GM21515 (cell line): Measurements from ENCODE around the gene RAMP3.
"Not testable (repeated sequence)": the region's sequence is repeated elsewhere in the genome, so short reads cannot be mapped to it uniquely, and the experiment has no call there.

ENCODE experiments used
- ATAC-seq: cut with Tn5 transposase; IDR thresholded peaks from one replicate; pipeline ENCODE4 v1.9.1; 2021; ENCODE audit not compliant: unreplicated experiment

RAMP3 gene

DNA sequence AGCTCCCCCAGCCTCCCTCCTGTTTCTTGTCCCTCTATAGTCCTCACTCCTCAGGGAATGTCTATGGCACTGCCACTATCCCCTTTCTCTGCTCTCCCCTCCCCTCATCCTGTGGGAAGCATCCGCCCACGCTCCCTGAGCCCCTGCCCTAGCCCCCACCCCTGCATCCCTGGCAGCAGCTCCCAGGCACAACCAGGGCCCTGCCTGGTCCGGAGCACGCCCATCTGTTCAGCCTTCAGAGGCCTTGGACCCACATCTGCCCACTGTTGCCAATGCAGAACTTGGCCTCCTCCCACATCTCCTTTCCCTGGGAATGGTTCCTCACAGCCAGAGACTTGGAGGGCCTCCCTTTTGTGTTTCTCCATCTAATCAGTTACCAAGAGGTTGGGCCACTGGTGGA lies 25.7 kb upstream of the RAMP3 start:
- no peak for ATAC-seq

DNA sequence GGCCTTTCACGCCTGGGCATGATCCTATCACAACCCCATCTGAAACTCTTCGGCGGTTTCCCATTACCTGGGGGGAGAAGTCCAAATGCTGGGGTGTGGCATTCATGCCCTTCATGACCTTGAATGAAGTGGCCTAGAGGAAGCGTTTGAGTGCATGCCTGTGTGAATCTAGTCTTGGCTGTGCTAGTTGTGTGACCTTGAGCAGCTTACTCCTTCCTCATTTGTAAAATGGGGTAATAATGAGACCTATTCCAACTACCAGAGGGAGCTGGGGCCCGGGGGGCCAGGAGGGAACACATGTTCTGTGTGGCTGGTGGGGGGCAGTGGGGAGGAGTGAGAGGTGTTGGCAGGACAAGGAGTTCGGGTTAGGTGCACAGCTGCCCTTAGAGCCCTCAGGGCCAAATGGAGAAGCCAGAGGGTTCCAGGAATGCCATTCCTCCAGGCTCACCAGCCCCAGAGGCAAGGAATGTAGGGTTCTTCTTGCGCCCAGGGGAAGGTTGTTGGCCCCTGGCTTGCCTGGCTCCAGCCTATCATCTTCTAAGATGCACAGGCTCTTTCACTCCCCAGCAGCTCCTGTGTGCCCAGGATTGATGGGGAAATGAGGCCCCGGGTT lies 24.8 kb upstream of the RAMP3 start:
- no peak for ATAC-seq

DNA sequence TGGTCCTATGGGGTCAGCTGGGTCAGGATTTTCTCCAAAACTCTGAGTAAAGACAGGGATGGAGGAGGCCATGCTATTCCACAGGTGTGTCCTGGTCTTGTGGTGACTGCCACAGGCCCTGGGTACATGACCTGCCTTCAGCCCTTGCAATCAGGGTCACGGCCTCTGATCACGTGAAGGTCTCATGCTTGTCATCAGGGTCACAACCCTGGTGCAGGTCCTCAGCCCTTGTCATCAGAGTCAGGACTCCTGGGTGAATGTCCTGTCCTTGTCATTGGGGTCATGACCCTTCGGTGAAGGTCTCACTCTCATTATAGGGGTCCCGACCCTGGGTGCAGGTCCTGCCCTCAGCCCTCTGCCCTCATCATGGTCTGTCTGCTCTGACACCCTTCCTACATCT lies 24.2 kb upstream of the RAMP3 start:
- ATAC-seq, result no peak

DNA sequence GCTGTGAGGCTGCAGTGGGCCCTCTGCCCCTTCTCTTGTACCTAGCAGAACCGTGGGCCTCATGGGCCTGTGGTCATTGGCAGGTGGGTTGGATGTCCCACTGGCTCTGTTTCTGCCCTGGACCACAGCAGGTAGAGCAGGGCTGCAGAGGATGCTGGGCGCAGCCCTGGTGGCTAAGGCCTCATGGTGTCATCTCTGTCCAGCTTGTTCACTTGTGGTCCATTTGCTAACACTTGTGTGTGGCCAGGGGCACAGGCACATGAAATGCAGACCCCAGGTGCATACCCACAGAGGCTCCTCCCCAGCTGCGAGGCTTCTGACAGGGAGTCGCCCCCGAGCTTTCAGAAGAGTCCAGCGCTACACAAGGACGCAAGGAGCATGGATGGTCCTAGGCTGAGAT lies 23.7 kb upstream of the RAMP3 start:
- ATAC-seq, result no peak

DNA sequence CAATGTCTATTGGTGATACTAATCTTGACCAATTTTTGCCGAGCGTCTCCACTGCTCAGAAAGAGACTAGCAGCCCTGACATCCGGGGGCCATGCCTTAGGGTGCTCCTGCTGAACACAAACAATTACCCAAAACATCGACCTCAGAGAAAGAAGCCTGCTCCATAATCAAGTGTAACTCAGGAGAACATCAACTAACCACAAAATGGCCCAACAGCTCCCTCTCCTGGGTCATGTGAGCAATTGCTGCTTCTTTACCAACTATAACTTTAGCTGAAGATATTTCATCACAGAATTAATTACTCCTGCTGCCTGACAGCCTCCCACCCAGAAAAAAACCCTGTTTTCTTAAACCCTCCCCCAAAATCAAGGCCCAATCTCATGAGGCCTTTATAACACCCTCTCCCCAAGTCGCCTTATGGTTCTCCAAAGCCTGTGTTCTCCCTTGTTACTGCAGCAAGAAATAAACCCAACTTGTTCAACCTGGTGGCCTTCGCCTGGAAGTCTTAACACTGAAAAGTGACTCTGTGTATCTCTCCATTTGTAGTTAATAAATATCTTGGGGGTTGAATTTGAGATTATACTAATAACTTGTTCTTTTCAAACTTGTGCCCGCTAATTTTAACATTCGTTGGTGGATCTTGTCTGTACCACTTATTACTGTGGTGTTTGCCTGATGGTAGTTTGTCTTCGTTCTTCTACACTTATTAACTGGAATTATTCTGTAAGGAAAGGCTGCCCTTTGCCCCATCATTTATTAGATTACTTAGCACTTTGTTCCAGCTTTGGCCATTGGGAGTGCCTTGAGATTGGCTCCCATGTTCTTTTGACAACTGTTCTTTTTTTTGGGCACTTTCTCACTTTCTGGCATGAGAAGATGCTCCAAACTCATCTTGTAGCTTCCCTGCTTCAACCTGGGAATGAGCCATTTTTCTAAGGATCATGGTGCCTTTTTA lies 21.2 kb upstream of the RAMP3 start:
- no peak for ATAC-seq

DNA sequence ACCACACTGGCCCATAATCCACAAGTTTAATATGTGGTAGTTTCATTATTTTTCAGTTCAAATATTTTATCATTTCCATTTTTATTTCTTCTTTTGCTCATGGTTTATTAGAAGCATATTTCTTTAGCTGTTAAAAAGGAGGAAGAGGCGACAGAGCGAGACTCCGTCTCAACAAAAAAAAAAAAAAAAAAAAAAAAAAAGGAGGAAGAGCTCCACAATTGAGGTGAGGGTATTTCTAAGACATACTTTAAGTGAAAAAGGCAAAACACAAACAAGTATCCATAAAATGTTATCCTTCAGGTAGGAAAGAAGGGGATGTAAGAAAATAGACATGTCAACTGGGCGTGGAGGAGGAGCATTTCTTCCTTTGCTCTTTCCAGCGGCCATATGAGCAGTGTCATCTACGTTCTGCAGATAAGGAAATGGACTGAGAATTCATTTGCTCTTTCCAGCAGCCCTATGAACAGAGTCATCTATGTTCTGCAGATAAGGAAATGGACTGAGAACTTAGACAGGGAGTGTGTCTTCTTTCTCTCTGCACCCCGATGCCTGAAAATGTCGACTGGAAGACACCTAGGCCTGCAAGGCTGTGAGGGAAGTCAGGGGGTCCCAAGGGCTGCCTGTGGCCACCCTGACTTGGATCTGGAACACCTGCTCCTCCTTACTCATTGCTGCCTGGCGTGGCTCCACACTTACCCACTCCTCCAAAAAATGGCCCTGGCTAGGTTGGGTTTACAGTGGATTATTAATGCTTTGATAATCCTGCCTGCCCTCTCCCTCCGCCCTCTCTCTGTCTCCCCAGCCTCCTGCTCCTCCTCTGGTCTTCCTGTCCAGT lies 18.9 kb upstream of the RAMP3 start:
- ATAC-seq, result no peak

DNA sequence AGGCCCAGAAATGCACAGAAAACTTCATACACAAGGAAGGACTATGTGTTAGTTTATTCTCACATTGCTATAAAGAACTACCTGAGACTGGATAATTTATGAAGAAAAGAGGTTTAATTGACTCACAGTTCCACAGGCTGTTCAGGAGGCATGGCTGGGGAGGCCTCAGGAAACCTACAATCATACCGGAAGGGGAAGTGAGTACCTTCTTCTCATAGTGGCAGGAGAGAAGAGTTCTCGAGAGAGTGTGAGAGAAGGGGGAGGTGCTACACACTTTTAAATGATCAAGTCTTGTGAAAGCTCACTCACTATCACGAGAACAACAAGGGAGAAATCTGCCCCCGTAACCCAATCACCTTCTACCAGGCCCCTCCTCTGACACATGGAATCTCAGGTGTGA lies 16.8 kb upstream of the RAMP3 start:
- ATAC-seq, result no peak

DNA sequence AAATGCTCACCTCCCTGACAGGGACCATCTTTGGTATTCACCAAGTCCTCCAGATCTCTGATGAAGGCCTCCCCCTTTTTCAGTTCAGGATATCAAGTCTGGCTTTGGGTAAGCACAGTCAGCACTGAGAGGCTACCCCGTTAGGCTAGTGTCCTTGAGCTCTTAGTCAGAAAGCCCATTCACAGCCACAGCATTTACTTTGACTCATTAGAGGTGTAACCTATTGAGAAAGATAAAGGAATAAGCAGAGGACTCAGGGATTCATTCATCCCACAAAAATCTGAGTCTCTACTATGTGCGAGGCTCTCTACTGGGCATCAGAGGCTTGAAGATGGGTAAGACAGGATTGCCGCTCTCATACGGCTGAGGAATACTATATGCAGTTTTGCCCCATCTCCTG lies 14.0 kb upstream of the RAMP3 start:
- no peak for ATAC-seq

DNA sequence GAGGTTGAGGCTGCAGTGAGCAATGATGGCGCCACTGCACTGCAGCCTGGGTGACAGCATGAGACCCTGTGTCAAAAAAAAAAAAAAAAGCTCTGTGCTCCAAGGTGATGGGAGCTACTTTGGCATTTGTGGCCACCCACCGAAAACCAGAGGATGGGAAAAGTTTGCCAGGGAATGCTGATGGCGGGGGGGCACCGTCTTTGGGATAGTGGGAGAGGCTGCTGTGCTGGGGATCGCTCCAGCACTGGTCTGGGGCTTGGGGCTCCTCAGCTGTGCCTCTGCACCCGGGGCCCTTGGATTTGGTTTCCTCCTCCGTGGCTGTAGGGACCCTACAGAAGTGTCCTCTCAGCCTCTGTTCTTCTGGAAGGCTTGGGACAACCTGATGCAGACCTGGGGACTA lies 11.7 kb upstream of the RAMP3 start:
- no peak for ATAC-seq

DNA sequence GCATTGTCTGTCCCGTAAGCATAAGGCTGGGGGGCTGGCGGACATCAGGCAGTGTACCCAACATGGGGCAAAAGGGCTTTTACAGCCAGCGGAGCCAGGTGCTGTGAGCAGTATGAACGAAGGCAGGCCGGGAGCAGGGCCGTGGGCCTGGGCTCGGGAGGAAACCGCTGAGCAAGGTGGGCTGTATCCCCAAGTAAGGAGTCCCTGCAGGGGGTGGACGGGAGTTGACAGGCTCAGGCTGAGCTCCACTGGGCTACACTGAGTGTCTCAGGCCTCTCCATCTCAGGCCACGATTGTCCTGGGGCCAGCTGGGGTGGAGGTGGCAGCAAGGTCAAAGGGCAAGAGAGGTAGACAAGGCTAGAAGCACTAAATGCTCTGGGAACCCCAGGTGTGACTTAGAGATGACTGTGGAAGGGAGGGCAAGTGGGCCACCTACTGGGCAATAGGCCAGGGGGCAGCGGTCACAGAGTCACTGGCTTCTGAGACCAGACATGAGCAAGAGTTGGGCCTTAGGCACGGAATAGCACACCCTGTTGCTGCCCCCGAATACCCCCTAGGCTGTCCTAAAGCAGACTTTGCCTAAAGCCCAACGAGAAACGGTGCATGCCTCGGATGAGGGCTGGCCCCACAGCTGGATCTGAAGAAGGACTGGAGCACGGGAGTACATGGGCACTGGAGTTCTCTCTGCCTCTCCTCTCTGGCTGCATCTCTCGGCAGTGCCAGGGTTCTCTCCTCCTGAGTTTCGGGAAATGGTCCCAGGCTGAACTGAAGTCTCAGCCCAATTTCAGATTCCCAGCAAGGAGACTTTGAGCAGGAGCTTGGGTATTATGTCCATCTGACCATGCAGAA lies 10.8 kb upstream of the RAMP3 start:
- no peak for ATAC-seq

DNA sequence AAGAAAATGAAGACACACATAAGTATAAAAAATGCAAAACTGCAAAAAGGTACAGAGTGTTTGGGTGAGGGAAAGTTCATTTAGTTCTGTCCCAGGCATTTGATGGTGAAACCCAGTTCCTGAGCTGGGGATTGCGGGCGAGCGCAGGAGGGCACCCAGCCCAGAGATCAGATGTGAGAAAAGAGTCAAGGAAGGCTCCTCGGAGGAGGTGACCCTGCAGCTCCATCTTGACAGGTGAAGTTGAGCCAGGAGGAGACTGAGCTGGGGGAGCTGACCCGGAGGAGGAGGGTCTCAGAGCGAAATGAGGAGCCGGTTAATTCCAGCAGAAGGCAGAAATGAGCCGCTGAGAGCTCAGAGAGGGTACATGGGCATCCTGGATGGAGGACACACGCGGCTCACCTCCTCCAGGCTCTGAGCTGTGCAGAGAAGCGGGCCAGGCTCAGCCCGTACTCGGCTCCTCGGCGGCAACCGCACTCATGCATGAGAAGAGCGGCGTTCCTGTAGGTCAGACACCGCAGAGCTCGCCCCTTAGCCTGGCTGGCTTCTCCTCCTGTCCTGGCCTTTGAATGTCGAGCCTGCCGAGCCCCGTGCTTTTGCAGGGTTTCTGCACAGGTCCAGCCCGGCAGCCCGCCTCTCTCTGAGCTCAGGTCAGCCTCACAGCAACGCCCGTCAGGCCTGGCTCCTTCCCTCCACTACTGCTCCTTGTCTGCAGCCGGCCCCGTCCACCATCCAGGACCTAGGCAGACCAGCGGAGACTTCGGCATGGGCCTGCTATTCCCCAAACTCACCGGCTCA lies 9.5 kb upstream of the RAMP3 start:
- no peak for ATAC-seq

DNA sequence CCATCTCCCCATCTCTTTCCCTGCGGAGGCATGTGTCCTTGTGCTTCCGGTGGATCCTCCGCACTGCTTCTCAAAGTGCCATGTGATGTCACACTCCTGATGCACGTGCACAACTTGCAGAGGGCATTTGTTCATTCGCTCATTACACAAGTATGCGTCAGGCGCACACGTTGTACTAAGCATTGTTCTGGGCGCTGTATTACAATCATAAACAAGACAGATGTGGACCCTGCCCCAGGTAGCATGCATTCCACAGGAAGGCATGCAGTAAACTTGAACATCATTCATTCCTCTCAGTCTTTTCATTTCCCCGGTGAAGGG lies 9.0 kb upstream of the RAMP3 start:
- no peak for ATAC-seq

DNA sequence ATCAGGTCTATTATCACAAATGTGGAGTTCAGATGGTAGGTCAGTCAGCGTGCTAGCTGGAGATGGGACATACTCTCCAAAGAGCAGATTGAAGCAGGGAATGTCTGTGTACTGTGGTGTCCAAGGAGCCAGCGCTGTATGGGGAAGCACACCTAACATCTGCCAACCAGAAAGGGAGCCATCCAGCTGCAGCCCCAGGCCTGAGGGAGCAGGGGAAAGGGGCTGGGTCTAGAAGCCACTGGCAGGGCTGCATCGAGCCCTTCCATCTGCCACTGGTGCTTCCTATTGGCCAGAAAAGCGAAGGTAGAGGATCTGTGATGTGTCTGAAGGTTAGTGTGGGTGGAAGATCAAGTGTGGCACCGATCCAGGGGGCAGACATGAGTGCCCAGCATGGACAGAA lies 8.0 kb upstream of the RAMP3 start:
- ATAC-seq, result no peak

DNA sequence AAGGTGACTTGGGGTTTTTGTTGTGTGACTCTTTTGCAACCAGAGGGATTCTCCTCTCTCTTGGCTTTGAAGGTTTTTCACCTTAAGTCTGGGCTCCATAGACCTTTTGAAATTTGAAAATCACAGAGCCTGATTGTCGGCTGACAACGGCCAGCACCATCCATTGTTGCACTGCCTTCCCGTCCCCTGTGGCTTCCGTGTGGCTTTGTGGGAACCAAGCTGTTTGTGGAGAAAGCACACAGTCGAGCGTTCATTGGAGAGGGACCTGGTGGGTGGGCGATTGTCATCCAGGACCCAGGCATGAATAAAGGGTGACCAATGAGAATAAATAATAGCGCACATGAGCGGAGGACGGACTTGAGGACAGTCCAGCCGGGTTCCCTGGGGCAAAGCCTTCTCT lies 7.4 kb upstream of the RAMP3 start:
- no peak for ATAC-seq

DNA sequence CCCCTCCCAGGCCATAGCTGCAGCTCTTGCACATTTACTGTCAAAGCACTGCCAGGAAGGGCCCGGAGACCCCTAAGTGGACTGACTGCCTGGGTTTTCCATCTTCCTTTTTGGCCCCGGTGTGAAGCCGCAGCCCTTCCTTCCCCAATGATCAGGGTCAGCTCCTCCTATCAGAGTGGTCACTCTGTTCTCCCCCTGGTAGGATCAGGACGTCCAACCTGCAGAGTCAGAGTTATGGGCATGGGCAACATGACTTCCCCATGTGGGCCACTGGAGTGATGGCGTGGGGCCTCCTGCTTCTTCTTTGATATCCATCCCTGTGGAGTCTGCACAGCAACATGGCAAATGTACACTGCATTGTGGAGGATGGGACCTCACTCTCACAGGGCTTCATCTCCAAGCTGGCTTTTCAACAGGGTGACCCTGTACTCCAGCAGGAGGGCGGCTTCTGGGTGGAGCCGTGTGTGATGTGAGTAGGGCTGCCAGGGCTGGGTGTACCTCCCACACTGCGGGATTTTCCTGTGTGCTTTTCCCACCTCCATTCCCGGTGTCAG lies 6.4 kb upstream of the RAMP3 start:
- no peak for ATAC-seq

DNA sequence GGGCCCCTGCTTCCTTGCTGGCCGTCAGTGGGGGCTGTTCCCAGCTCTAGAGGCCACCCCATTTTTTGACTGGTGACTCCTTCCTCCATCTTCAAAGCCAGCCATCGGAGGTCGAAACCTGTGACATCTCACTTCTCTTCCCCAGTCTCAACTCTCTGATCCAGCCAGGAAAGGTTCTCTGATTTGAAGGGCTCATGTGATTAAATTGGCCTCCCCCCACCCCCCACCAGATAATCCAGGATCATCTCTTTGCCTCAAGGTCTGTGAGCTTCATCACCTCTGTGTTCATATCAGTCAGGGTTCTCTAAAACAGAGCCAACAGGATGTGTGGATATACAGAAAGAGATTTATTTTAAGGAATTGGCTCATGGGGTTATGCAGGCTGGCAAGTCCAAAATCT lies 5.6 kb upstream of the RAMP3 start:
- no peak for ATAC-seq

DNA sequence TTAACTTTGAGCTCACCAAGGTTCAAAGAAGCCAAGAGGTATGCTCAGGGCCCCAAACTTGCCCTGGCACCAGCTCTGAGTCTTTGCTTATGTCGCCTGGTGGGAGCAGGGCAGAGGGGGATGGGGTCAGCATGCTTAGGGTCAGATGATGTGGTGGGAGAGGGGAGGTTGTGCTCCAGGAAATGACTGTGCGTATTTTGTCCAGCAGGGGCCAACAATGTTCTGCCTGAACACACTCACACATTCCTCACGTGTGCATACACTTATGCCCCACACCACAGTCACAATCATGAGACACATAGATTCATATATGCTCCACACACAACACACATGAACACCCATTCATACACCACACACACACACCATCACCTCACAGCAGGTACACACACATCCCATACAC lies 4.4 kb upstream of the RAMP3 start:
- no peak for ATAC-seq

DNA sequence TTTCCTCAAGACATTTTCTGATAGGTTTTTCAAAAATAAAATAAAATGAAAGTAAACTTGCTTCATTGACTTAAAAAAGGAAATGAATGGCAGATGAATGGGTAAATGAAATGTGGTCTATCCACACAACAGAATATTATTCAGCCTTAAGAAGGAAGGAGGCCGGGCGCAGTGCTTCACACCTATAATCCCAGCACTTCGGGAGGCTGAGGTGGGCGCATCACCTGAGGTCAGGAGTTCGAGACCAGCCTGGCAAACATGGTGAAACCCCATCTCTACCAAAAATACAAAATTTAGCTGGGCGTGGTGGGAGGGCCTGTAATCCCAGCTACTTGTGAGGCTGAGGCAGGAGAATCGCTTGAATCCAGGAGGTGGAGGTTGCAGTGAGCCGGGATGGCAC lies 3.7 kb upstream of the RAMP3 start:
- not testable (repeated sequence) for ATAC-seq

DNA sequence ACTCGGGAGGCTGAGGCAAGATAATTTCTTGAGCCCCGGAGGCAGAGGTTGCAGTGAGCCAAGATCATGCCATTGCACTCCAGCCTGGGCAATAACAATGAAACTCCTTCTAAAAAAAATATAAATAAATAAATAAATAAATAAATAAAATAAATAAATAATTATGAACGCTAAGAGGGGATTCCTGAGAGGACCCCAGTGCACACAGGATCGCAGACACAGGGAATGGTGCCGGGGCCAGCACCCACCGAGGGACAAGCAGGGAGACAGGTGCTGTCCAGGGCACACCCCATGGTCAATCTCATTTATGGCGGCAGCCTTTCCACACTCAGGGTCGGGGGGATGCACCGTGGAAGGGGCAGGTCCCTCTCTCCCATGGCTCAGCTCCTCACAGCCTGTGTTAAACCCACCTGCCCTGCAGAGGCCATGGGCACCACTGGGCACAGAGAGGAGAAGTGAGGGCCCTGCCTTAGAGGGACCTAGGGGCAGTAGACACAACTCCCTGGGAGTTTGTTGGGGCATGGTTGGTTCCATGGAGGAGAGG lies 2.2 kb upstream of the RAMP3 start:
- ATAC-seq, result no peak

DNA sequence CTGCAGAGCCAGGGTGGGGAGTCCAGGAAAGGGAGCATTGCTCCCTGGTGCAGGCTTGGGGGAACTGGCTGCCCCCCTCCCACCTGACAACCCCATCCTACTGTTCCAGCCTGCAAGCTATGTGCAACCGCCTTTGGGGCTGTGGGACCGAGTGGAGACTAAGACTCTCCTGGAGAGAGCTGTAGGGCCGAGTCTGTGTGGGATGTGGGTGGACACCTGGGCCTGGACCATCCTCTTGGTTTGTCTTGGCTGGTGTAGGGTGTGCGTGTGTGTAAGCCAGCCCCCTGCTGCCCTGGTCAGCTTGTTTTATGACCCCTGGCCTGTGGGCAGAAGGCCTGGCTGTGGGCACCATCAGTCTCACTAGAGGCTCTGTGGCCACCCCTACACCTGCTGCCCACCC lies 1.6 kb upstream of the RAMP3 start:
- no peak for ATAC-seq
